PC-9 (cell line): Measurements from ENCODE around the gene PHF11. TPM values are rescaled to one million over a fixed set of nuclear protein-coding genes. Genes with fewer than 3 reads are reported as not detected.

ENCODE experiments used
- BruUV-seq: library from RNA; stranded (reverse); fragments of 400-500 nt; replicated peaks from 2 replicates; lab custom pipeline; 2021; lab: Mats Ljungman, UMichigan
- CTCF ChIA-PET: fragments of 300-600 bp; sonication (Branson Sonifier 250); formaldehyde crosslinking; loops from one replicate; lab custom pipeline; 2022; ENCODE audit warnings: antibody characterized with exemption; lab: Charles Lee
- POLR2A ChIA-PET: fragments of 300-600 bp; sonication (Branson Sonifier 250); formaldehyde crosslinking; loops from one replicate; lab custom pipeline; 2022; ENCODE audit warnings: antibody characterized with exemption; ENCODE audit not compliant: unreplicated experiment; lab: Charles Lee
- DNase-seq, 2 experiments: peaks; one replicate each; pipeline versions ENCODE4 v3.0.0 to v3.0.0-alpha.2; 2015 to 2022; ENCODE audit warnings: mixed read lengths in 1 of 2
- H2AFZ ChIP-seq: fragments of 200-600 bp; sonication (generic); 2 replicates; pipeline ENCODE4 v1.8.1; 2017; ENCODE audit warnings: antibody characterized with exemption
- H3F3A ChIP-seq: fragments of 200-600 bp; sonication (generic); 2 replicates; pipeline ENCODE4 v1.8.1; 2017; ENCODE audit warnings: antibody characterized with exemption, mild to moderate bottlenecking, low read depth; ENCODE audit not compliant: insufficient read depth
- H3K27ac ChIP-seq: fragments of 200-600 bp; sonication (generic); 2 replicates; pipeline ENCODE4 v1.6.1; 2016; ENCODE audit warnings: mixed run types
- H3K27me3 ChIP-seq: fragments of 200-600 bp; sonication (generic); 2 replicates; pipeline ENCODE4 v1.6.1; 2016; ENCODE audit warnings: low read depth, mixed run types; ENCODE audit not compliant: insufficient read depth
- H3K36me3 ChIP-seq: fragments of 200-600 bp; sonication (generic); 2 replicates; pipeline ENCODE4 v1.6.1; 2016; ENCODE audit warnings: low read depth, mixed run types
- H3K4me1 ChIP-seq: fragments of 200-600 bp; sonication (generic); replicated peaks from 2 replicates; pipeline ENCODE4 v1.6.1; 2016; ENCODE audit warnings: mixed run types; ENCODE audit not compliant: insufficient read depth
- H3K4me2 ChIP-seq: fragments of 200-600 bp; sonication (generic); 2 replicates; pipeline ENCODE4 v1.6.1; 2017; ENCODE audit warnings: mixed run types
- H3K4me3 ChIP-seq: fragments of 200-600 bp; sonication (generic); 2 replicates; pipeline ENCODE4 v1.6.1; 2016; ENCODE audit warnings: mixed run types
- H3K79me2 ChIP-seq: fragments of 200-600 bp; sonication (generic); 2 replicates; pipeline ENCODE4 v1.6.1; 2017; ENCODE audit warnings: low read depth, mixed run types
- H3K9me2 ChIP-seq: fragments of 200-600 bp; sonication (generic); 2 replicates; pipeline ENCODE4 v1.8.1; 2017; ENCODE audit warnings: mild to moderate bottlenecking; ENCODE audit not compliant: insufficient read depth
- H3K9me3 ChIP-seq: fragments of 200-600 bp; sonication (generic); 2 replicates; pipeline ENCODE4 v1.8.1; 2016; ENCODE audit warnings: low read depth; ENCODE audit not compliant: insufficient read depth
- H4K20me1 ChIP-seq: fragments of 200-600 bp; sonication (generic); 2 replicates; pipeline ENCODE4 v1.8.1; 2017; ENCODE audit not compliant: insufficient read depth
- EZH2 ChIP-seq: fragments of 200-600 bp; sonication (generic); IDR thresholded peaks from 2 replicates; pipeline ENCODE4 v1.8.0; 2017; ENCODE audit warnings: antibody characterized with exemption, low read depth
- intact Hi-C: fragments of 100-400 bp; cut with micrococcal nuclease; formaldehyde crosslinking; loops from one replicate; pipeline ENCODE4 v1.10.0; 2022; ENCODE audit not compliant: unreplicated experiment
- total RNA-seq: library from RNA; stranded (reverse); gene quantifications from 2 replicates; pipeline ENCODE4 v1.2.3, GENCODE V29; 2021
- TF ChIP-seq, protein P1 (sequence below): fragments of 200-600 bp; sonication (generic); conservative IDR thresholded peaks from 2 replicates; pipeline ENCODE4 v1.6.1; 2017; ENCODE audit warnings: mixed run types, antibody characterized with exemption, mild to moderate bottlenecking, moderate library complexity

PHF11 gene
- total RNA-seq, 1 experiment from 2014 or later: 25.2 TPM

DNA sequence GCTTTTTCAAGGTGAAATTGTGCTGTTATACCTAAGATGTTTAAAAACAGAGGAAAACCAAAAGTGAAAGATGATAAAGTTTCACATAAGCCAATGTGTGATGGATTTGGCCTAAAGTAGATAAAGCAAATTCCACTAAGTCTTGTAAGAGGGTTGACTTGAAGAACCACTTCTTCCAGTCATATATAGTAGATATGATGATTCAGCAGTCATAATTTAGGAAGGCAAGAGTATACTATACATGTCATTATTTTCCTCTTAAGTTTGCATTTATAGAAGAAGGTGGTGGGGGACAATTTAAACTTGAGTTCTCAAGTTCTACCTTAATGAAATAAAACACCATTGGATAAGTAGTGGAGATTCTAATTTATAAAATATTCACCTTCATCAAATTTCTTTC is 37.3 kb downstream of the PHF11 start:
- Histone ChIP-seq H4K20me1 (no peaks in the 10 kb centered on the region), H3K4me3 (no peak overlapping the region), H3K9me3 (no peaks in the 10 kb centered on the region), H3K4me2 (no peak overlapping the region), H3K4me1 (no peaks in the 10 kb centered on the region), H3K27ac (no peak overlapping the region), H3K9me2 (no peaks in the 10 kb centered on the region), H3K36me3 (no peaks in the 10 kb centered on the region), H3K27me3 (no peaks in the 10 kb centered on the region), H2AFZ (no peak overlapping the region), H3K79me2 (no peaks in the 10 kb centered on the region), H3F3A (no peaks in the 10 kb centered on the region)
- ChIA-PET CTCF (no interaction called here), POLR2A (no interaction called here)
- DNase-seq: no peak
- no TSS peak for BruUV-seq
- TF ChIP-seq EZH2: no peak
- TF ChIP-seq, protein P1, sequence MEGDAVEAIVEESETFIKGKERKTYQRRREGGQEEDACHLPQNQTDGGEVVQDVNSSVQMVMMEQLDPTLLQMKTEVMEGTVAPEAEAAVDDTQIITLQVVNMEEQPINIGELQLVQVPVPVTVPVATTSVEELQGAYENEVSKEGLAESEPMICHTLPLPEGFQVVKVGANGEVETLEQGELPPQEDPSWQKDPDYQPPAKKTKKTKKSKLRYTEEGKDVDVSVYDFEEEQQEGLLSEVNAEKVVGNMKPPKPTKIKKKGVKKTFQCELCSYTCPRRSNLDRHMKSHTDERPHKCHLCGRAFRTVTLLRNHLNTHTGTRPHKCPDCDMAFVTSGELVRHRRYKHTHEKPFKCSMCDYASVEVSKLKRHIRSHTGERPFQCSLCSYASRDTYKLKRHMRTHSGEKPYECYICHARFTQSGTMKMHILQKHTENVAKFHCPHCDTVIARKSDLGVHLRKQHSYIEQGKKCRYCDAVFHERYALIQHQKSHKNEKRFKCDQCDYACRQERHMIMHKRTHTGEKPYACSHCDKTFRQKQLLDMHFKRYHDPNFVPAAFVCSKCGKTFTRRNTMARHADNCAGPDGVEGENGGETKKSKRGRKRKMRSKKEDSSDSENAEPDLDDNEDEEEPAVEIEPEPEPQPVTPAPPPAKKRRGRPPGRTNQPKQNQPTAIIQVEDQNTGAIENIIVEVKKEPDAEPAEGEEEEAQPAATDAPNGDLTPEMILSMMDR: no peak
- intact Hi-C loops: no loop called here

DNA sequence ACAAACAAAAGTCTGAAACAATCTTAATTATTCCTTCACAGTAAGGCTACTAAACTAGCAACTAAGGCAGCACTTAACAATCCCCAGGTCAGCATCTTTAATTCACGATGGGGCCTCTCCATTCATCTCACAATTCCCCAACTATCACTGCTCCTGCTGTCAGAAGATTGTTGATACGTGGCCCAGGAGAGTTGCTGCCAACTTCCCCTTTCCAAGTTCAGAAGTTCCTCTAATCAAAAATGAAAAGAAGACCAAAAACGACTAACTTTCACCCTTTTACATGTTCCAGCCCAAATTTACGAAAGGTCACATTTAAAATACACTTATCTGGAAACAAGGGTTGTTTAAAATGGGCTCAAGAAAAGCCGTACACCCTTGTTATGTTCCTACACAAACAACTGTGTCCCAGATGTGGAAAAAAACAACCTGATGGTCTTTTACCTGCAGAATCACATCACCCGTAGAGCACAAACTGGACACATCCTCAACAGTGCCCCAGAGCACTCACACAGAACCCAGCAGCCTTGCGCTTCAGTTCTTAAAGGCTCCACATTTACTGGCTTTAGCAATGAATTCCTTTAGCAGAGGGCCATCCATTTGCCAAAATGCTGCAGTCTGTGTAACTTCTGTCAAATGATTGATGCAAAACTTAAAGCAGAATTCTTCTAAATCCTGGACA is 38.0 kb downstream of the PHF11 start:
- no peaks in the 10 kb centered on the region for H3K27me3 ChIP-seq
- H4K20me1 ChIP-seq: no peaks in the 10 kb centered on the region
- ChIA-PET CTCF (no interaction called here), POLR2A (no interaction called here)
- TF ChIP-seq EZH2: no peak
- TF ChIP-seq, protein P1: no peak
- no peaks in the 10 kb centered on the region for H3F3A ChIP-seq
- intact Hi-C loops: no loop called here
- no peak for DNase-seq
- no TSS peak for BruUV-seq
- H3K4me2 ChIP-seq: no peak overlapping the region
- no peaks in the 10 kb centered on the region for H3K79me2 ChIP-seq
- H3K4me1 ChIP-seq: no peaks in the 10 kb centered on the region
- no peak overlapping the region for H3K27ac ChIP-seq
- no peaks in the 10 kb centered on the region for H3K9me2 ChIP-seq
- no peak overlapping the region for H3K4me3 ChIP-seq
- no peaks in the 10 kb centered on the region for H3K9me3 ChIP-seq
- no peak overlapping the region for H2AFZ ChIP-seq
- H3K36me3 ChIP-seq: no peaks in the 10 kb centered on the region

DNA sequence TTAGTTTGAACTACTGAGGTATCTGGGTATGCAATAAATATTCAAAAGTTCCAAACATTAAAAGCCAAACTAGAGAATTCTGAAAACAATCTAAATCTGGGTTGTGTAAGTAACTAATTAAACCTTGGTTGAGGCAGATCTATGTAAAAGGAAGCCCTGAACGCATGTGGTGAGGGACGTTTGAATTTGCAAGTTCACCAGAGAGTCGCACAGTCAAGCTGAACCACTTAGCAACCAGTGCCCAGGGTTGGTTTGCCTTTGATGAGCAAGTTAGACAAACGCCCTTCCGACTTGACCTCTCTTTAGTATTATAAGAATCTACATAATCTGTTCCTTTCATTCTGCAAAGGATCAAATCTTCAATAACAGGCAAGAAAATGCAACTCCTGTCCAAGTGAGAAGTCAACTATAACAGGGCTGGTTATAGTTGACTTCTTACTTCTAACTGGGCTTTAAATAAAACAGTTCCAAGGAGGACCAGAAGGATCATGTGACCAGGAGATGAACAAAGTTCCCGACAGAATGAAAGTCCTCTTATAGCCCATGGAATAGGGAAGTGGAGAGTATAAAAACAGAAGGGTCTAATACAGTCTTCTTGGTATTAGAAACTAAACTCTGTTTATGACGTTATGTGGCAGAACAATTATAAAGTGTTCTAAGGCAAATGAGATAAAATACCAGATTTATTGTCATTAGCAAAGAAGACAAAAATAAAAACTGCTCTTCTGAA is 40.6 kb downstream of the PHF11 start:
- Histone ChIP-seq H3K79me2 (no peaks in the 10 kb centered on the region), H3K9me2 (no peaks in the 10 kb centered on the region), H3K4me3 (no peak overlapping the region), H2AFZ (no peak overlapping the region), H3K9me3 (no peaks in the 10 kb centered on the region), H3K4me1 (no peaks in the 10 kb centered on the region), H3K36me3 (no peaks in the 10 kb centered on the region), H3K27me3 (no peaks in the 10 kb centered on the region), H3K4me2 (no peak overlapping the region), H3K27ac (no peak overlapping the region), H3F3A (no peaks in the 10 kb centered on the region), H4K20me1 (no peaks in the 10 kb centered on the region)
- POLR2A ChIA-PET: no interaction called here
- no TSS peak for BruUV-seq
- CTCF ChIA-PET: no interaction called here
- no peak for TF ChIP-seq EZH2
- no peak for DNase-seq
- intact Hi-C loops: no loop called here
